ENCODE results near the gene TIMMDC1. TPM values are rescaled to one million over a fixed set of nuclear protein-coding genes. Genes with fewer than 3 reads are reported as not detected.

Gene TIMMDC1
- total RNA-seq (2014; rRNA removed; shearing (Covaris generic)) = 67.9 and 74.0 TPM in 2 replicates

- Histone ChIP-seq H3K27me3 (no peaks in the 10 kb centered on the region), H3K27ac (peak within 1 kb of the TSS; percentile 74), H3K4me3 (peak within 1 kb of the TSS; percentile 84), H3K4me1 (peaks cover 4% of the 10 kb centered on the region; the same call in 1 of the 2 replicates), H3K36me3 (no peaks in the 10 kb centered on the region), H3K9me3 (replicated peaks) (no peaks in the 10 kb centered on the region)
- peak; percentile 96 to 97 for DNase-seq
Observed at GRCh38 chr3:119498186-119499011, at the start of gene TIMMDC1. TSS of gene TIMMDC1 (plus strand) at chr3:119498547. CDS start at chr3:119498734, 187 bp downstream.

DNA sequence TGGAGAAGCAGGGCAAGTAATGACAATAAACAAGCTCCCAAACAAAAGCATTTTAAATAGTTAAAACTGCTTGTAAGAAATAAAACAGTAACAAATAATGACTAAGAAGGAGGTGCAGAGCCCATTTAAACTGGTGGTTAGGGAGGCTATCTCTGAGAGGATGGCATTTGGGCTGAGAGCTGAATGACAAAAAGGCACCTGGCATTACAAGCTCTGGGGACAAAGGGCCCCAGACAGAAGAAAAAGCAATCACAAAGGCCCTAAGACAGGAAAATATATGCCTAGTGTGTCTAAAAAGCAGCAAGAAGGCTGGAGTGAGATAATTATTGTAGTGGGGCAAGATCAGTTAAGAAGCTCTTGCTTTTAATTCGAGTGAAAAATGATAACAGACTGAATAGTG lies 44.5 kb upstream of the TIMMDC1 start:
- Histone ChIP-seq H3K36me3 (peaks cover 78% of the 10 kb centered on the region), H3K4me3 (no peak overlapping the region)

GRCh38 chr3:119456469-119456868 lies 41.9 kb upstream of the TIMMDC1 start:
- peaks cover 80% of the 10 kb centered on the region for H3K36me3 ChIP-seq
- no peak for DNase-seq
- no peak overlapping the region for H3K4me3 ChIP-seq
- no peaks in the 10 kb centered on the region for H3K9me3 ChIP-seq (replicated peaks)
- no peaks in the 10 kb centered on the region for H3K27me3 ChIP-seq
- H3K27ac ChIP-seq = no peak overlapping the region
- H3K4me1 ChIP-seq = no peaks in the 10 kb centered on the region

More for the DNA sequence above, 44.5 kb upstream of the TIMMDC1 start:
- Histone ChIP-seq H3K27me3 (no peaks in the 10 kb centered on the region), H3K27ac (no peak overlapping the region), H3K4me1 (no peaks in the 10 kb centered on the region), H3K9me3 (replicated peaks) (no peaks in the 10 kb centered on the region)
- no peak for DNase-seq

DNA sequence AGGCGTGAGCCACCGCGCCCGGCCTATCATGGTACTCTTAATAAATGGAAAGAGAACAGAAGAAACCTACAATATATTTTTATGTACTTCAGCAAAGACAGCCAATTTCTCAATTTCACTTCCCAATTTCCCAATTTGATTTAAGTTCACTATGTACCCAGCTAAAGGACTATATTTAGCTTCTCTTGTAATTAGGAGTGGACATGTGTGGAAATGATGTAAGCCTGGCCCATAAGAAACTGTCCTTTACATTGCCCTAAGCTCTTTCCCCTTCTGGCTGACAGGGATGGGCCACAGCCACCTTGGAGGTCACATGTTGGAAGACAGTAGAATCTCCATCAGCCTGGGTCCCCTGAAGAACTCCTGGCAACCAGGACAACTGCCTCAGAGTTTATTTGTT lies 41.1 kb upstream of the TIMMDC1 start:
- Histone ChIP-seq H3K4me3 (no peak overlapping the region), H3K4me1 (0 out of 2 replicates have a peak, but pooled peaks cover 4% of the 10 kb centered on the region), H3K9me3 (replicated peaks) (no peaks in the 10 kb centered on the region), H3K36me3 (peaks cover 80% of the 10 kb centered on the region), H3K27ac (no peak overlapping the region), H3K27me3 (no peaks in the 10 kb centered on the region)
- no peak for DNase-seq

DNA sequence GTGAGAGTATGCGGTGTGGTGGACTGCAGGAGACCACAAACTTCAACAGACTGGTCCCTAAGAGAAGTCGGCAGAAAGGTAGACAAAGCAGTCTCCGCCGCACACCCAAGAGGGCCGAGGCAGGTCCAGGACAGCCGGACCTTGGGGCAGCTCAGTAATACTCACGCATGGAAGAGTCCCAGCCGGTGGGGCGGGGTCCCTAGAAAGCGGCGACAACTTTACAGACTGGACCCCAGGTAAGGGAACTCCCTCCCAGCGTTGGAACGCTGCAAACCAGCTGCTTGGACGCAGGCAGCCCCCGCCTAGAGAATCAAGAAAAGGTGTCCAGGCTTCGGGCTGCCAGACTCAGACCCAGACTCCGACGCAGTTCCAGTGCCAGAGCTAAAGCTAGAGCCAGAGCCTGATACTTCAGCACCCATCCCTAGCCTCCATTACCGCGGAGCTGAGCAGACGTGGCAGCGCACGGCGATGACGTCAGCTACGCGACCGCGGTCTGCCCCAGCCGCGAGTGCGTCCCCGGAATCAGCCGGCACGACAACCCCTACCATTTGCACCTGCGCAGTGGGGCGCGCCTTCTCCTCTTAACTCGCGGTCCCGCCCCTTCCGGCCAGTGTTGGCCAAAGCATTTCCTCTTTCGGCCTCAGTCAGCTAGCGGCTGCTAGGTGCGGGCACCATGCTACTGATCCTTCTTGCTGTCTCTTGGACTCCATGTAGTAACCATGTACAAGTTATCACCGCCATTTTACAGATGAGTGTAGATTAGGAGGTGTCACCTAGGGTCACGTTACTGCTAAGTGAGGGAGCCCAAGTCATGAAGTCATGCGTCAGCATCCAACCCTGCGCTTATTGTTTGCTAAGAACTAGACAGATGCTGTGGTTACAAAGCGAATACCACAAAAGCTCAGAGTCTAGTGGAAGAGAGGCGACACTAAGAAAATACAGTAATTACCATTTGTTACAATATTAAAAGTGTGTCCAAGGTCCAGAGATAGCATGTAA lies 34.9 kb upstream of the TIMMDC1 start, which contains the start of gene TMEM39A:
Gene TMEM39A, minus strand, starts transcription at position 445 of the 999 bp plus-strand sequence. CDS start 1,541 bp downstream, outside the sequence.
- Histone ChIP-seq H3K27ac (peak within 1 kb of the TSS; percentile 69), H3K27me3 (no peaks in the 10 kb centered on the region), H3K36me3 (peaks cover 31% of the 10 kb centered on the region), H3K4me1 (0 out of 2 replicates have a peak, but pooled peaks cover 4% of the 10 kb centered on the region), H3K4me3 (peak within 1 kb of the TSS; percentile 74), H3K9me3 (replicated peaks) (no peaks in the 10 kb centered on the region)
- peak; percentile 99 for DNase-seq

DNA sequence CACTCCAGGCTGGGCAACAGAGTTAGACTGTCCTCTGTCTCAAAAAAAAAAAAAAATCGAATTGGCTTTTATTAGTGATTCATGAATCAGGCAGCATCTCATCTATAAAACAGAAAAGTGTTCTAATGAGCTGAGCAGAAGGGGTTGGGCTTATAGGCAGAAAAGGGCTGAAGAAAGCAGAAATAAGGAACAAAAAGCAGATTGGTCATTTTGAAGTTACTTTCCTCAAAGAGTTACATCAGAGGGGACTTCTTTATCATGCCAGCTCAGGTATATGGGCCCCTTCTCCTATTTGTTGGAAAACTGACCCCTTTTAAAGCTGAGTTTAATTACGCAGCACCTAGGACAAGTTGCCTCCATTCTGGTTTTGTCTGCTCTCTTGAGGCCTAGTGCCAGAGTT lies 30.3 kb upstream of the TIMMDC1 start:
- Histone ChIP-seq H3K9me3 (replicated peaks) (no peaks in the 10 kb centered on the region), H3K27me3 (no peaks in the 10 kb centered on the region), H3K4me1 (no peaks in the 10 kb centered on the region; the same call in 1 of the 2 replicates), H3K27ac (peak overlapping the region; percentile 61; the same call in 1 of the 2 replicates), H3K36me3 (no peaks in the 10 kb centered on the region; the same call in 1 of the 2 replicates), H3K4me3 (peak overlapping the region; percentile 94)
- DNase-seq = no peak

GRCh38 chr3:119469418-119470189 lies 28.7 kb upstream of the TIMMDC1 start:
- H3K4me1 ChIP-seq = no peaks in the 10 kb centered on the region; the same call in 1 of the 2 replicates
- DNase-seq = no peak

DNA sequence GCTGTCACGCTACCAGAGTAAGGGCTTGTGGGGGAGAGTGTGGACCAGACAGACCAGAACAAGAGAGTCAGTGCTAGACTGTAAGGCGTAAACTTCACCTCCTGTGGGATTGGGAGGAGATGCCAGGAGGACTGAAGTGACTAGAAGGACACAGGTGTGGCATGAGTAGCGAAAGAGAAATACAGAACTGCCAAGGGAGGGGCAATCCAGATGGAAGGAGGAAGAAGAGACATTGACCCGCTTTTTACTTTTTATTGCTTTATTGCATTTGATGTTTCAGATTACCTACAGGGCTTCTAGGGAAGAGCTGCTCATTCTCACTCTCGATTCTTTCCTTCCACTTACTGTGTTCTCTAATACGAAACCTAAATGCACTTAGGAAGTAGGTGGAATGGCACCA lies 27.5 kb upstream of the TIMMDC1 start:
- H3K4me3 ChIP-seq = no peak overlapping the region
- no peak for DNase-seq
- peaks cover 5% of the 10 kb centered on the region for H3K36me3 ChIP-seq
- H3K27me3 ChIP-seq = no peaks in the 10 kb centered on the region
- H3K9me3 ChIP-seq (replicated peaks) = no peaks in the 10 kb centered on the region
- H3K27ac ChIP-seq = no peak overlapping the region
- H3K4me1 ChIP-seq = no peaks in the 10 kb centered on the region; the same call in 1 of the 2 replicates

More at GRCh38 chr3:119469418-119470189, 28.7 kb upstream of the TIMMDC1 start:
- H3K4me3 ChIP-seq = peak overlapping the region; percentile 94
- H3K27ac ChIP-seq = peak overlapping the region; percentile 61; the same call in 1 of the 2 replicates
- H3K9me3 ChIP-seq (replicated peaks) = no peaks in the 10 kb centered on the region
- H3K36me3 ChIP-seq = no peaks in the 10 kb centered on the region; the same call in none of the 2 replicates
- H3K27me3 ChIP-seq = no peaks in the 10 kb centered on the region

GRCh38 chr3:119481079-119481478 lies 17.3 kb upstream of the TIMMDC1 start:
- no peaks in the 10 kb centered on the region for H3K4me1 ChIP-seq
- H3K9me3 ChIP-seq (replicated peaks) = no peaks in the 10 kb centered on the region
- no peaks in the 10 kb centered on the region for H3K27me3 ChIP-seq
- H3K36me3 ChIP-seq = peaks cover 17% of the 10 kb centered on the region
- no peak overlapping the region for H3K4me3 ChIP-seq
- no peak for DNase-seq
- no peak overlapping the region for H3K27ac ChIP-seq

DNA sequence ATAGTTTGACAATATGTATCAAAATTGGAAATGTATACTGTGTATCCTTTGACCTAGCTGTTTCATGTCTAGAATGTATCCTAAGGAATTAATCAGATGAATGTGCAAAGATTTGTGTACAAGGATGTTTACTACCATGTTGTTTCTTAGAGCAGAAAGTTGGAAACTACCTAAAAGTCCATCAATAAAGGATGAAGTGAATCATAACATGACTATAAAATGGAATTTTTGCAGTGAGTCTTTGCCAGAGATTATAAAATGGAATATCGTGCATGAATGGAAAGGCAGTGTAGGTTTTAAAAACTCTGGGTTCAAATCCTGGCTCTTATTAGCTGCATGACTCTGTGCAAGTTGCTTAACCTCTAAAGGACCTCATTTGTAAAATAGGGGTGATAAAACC lies 15.2 kb upstream of the TIMMDC1 start:
- no peak for DNase-seq
- no peaks in the 10 kb centered on the region for H3K4me1 ChIP-seq
- H3K9me3 ChIP-seq (replicated peaks) = no peaks in the 10 kb centered on the region
- no peaks in the 10 kb centered on the region for H3K27me3 ChIP-seq
- no peak overlapping the region for H3K4me3 ChIP-seq
- no peak overlapping the region for H3K27ac ChIP-seq
- peaks cover 25% of the 10 kb centered on the region for H3K36me3 ChIP-seq

- Histone ChIP-seq H3K9me3 (replicated peaks) (no peaks in the 10 kb centered on the region), H3K27ac (no peak overlapping the region), H3K4me1 (no peaks in the 10 kb centered on the region), H3K36me3 (peaks cover 24% of the 10 kb centered on the region), H3K27me3 (no peaks in the 10 kb centered on the region), H3K4me3 (no peak overlapping the region)
- DNase-seq = no peak
Observed at GRCh38 chr3:119485563-119485962, 12.8 kb upstream of the TIMMDC1 start.

- H3K4me1 ChIP-seq = no peaks in the 10 kb centered on the region
- no peaks in the 10 kb centered on the region for H3K9me3 ChIP-seq (replicated peaks)
- H3K27ac ChIP-seq = no peak overlapping the region
- peaks cover 24% of the 10 kb centered on the region for H3K36me3 ChIP-seq
- H3K27me3 ChIP-seq = no peaks in the 10 kb centered on the region
- H3K4me3 ChIP-seq = no peak overlapping the region
- DNase-seq = no peak
Observed at GRCh38 chr3:119490153-119490552, 8.2 kb upstream of the TIMMDC1 start.

DNA sequence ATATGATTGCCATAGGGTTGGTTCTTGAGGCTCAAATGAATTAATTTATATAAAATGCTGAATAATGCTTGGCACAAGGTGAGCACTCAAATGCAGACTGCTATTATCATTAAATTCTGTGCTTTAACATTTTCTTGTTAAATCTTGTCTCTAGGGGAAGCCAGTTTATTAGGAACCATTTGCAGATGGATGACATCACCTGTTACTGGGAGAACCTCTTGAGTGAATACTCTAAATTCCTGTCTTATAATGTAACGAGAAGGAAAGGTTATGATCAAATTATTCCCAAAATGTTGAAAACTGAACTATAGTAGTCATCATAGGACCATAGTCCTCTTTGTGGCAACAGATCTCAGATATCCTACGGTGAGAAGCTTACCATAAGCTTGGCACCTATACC lies 6.2 kb upstream of the TIMMDC1 start:
- no peak for DNase-seq
- Histone ChIP-seq H3K4me1 (no peaks in the 10 kb centered on the region), H3K27me3 (no peaks in the 10 kb centered on the region), H3K27ac (no peak overlapping the region), H3K4me3 (no peak overlapping the region), H3K36me3 (peaks cover 14% of the 10 kb centered on the region), H3K9me3 (replicated peaks) (no peaks in the 10 kb centered on the region)

- DNase-seq = no peak
- no peaks in the 10 kb centered on the region for H3K9me3 ChIP-seq (replicated peaks)
- no peaks in the 10 kb centered on the region for H3K4me1 ChIP-seq
- no peak overlapping the region for H3K4me3 ChIP-seq
- no peak overlapping the region for H3K27ac ChIP-seq
- H3K36me3 ChIP-seq = peaks cover 14% of the 10 kb centered on the region
- H3K27me3 ChIP-seq = no peaks in the 10 kb centered on the region
Observed at GRCh38 chr3:119492810-119493209, 5.5 kb upstream of the TIMMDC1 start.

All from SJCRH30 (cell line).